T-helper 9 cell (primary cell): Measurements from ENCODE around the gene GSDME.

Experiments used
- DNase-seq: peaks from one replicate; pipeline ENCODE4 v3.0.0-alpha.2; 2020

The GSDME gene

GRCh38 chr7:24769014-24769830 lies 12.0 kb upstream of the GSDME start:
- no peak for DNase-seq

GRCh38 chr7:24767878-24768569 lies 10.8 kb upstream of the GSDME start:
- no peak for DNase-seq

- DNase-seq: no peak
Measured at GRCh38 chr7:24764972-24765744, 7.9 kb upstream of the GSDME start.

- no peak for DNase-seq
Measured at GRCh38 chr7:24764011-24764410, 6.7 kb upstream of the GSDME start.

GRCh38 chr7:24763303-24763901 lies 6.1 kb upstream of the GSDME start:
- no peak for DNase-seq

- DNase-seq: no peak
Measured at GRCh38 chr7:24762771-24763170, 5.5 kb upstream of the GSDME start.

GRCh38 chr7:24760968-24761367 lies 3.7 kb upstream of the GSDME start:
- no peak for DNase-seq

- no peak for DNase-seq
Measured at GRCh38 chr7:24756545-24757352, 515 bp downstream of the GSDME start.

GRCh38 chr7:24755541-24756407 lies 1.5 kb downstream of the GSDME start:
- DNase-seq: no peak

GRCh38 chr7:24754906-24755506 lies 2.3 kb downstream of the GSDME start:
- no peak for DNase-seq

GRCh38 chr7:24752073-24752800 lies 5.0 kb downstream of the GSDME start:
- DNase-seq: no peak

- DNase-seq: no peak
Measured at GRCh38 chr7:24751484-24751883, 5.8 kb downstream of the GSDME start.

- DNase-seq: no peak
Measured at GRCh38 chr7:24750441-24751055, 6.7 kb downstream of the GSDME start.

- DNase-seq: no peak
Measured at GRCh38 chr7:24748521-24748920, 8.7 kb downstream of the GSDME start.

GRCh38 chr7:24745355-24745754 lies 11.9 kb downstream of the GSDME start:
- DNase-seq: no peak

GRCh38 chr7:24743471-24743870 lies 13.8 kb downstream of the GSDME start:
- no peak for DNase-seq

GRCh38 chr7:24742506-24743162 lies 14.6 kb downstream of the GSDME start:
- DNase-seq: no peak

- no peak for DNase-seq
Measured at GRCh38 chr7:24741679-24742505, 15.4 kb downstream of the GSDME start.
